GM06990 (cell line): Measurements from ENCODE around the gene ESRRA.

Source experiments
- DNase-seq: peaks from one replicate; pipeline ENCODE4 v3.0.0-alpha.2; 2011; ENCODE audit not compliant: insufficient read length; ENCODE audit errors: extremely low read depth
- H3K27me3 ChIP-seq: replicated peaks from 2 replicates; pipeline ENCODE4 v1.6.0; 2011; ENCODE audit warnings: low read length; ENCODE audit not compliant: control insufficient read depth, insufficient read depth
- H3K36me3 ChIP-seq: 2 replicates; pipeline ENCODE4 v1.5.1; 2011; ENCODE audit warnings: low read length; ENCODE audit not compliant: control insufficient read depth, insufficient read depth
- H3K4me3 ChIP-seq: replicated peaks from 2 replicates; pipeline ENCODE4 v1.5.1; 2011; ENCODE audit warnings: low read depth, mild to moderate bottlenecking, control low read depth, low read length
- CTCF ChIP-seq: IDR thresholded peaks from 2 replicates; pipeline ENCODE4 v1.5.1; 2011; ENCODE audit warnings: low read length, control low read depth, mild to moderate bottlenecking, inconsistent platforms; ENCODE audit not compliant: insufficient read depth, poor library complexity, severe bottlenecking

Gene ESRRA

DNA sequence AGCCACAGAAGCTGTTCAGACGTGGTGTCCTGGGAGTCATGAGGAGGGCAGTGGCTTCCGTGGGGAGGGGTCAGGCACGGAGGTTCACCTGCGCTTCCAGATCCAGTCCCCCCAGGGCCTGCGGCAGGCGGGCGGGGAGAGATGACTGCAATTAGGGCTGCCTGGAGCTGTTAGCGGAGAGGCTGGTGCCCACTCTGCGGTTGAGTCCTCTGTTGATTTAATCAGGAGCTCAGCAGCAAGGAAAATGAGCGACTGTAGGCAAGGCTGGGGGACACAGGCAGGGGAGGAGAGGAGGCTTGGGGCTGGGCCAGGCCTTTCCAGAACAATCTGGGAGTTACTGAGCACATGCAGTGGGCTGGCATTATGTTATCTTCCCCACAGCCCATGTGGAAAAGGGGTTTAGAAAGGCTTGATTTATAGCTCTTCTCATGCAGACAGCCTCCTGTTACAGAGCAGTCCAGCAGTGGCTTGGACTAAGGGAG lies 40.9 kb upstream of the ESRRA start:
- Histone ChIP-seq H3K36me3 (peaks cover 8% of the 10 kb centered on the region), H3K27me3 (no peaks in the 10 kb centered on the region), H3K4me3 (no peak overlapping the region)
- no peak for TF ChIP-seq CTCF
- DNase-seq, result no peak

- no peak overlapping the region for H3K4me3 ChIP-seq
- DNase-seq, result no peak
- TF ChIP-seq CTCF, result no peak
- peaks cover 8% of the 10 kb centered on the region for H3K36me3 ChIP-seq
- H3K27me3 ChIP-seq, result no peaks in the 10 kb centered on the region
These were observed 39.9 kb upstream of the ESRRA start for GRCh38 chr11:64265176-64266160.

GRCh38 chr11:64266339-64266738 lies 39.0 kb upstream of the ESRRA start:
- H3K27me3 ChIP-seq, result no peaks in the 10 kb centered on the region
- H3K36me3 ChIP-seq, result peaks cover 7% of the 10 kb centered on the region
- H3K4me3 ChIP-seq, result no peak overlapping the region
- no peak for DNase-seq
- no peak for TF ChIP-seq CTCF

GRCh38 chr11:64267207-64267945 lies 37.9 kb upstream of the ESRRA start:
- peaks cover 5% of the 10 kb centered on the region for H3K36me3 ChIP-seq
- no peak for DNase-seq
- no peak overlapping the region for H3K4me3 ChIP-seq
- no peaks in the 10 kb centered on the region for H3K27me3 ChIP-seq
- TF ChIP-seq CTCF, result no peak

DNA sequence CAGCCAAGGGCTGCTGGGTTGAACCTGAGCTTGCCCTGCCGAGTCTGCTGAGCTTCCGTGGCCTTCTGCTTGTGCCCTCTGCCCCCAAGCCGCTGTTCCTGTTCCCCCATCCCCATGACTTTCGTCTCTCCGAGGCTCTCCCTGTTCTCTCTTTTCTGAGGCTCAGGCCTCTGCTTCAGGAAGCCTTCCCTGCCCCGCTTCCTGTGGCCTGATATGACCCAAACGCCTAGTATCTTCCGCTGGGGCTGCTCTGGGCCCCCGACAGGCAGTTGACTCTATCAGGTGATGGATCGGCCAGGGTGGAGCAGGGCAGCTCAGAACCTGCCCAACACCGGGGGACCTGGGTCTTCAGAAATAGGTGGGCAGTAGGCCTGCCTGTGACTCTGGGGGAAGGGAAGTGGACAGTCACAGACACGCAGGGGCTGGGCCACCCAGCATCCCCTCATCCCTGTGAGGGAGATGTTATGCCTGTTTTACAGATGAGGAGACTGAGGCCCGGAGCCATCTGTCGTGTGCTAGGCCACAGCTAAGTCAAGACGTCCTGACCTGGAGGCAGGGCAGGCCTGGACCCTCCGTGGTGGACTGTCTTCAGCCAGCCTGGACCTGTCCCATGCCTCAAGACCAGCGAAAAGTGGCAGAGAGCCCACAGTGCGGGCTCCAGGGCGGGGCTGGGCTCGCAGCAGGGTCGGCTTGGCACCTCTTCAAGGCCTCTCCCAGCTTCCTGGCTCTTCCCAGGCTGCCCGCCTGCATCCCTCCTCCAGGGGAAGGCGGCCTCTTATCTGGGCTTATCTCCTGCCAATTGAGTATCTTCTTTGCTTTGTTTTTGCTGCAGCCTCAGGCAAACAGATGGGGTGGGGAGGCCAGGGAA lies 37.1 kb upstream of the ESRRA start:
- no peak for TF ChIP-seq CTCF
- no peak for DNase-seq
- Histone ChIP-seq H3K4me3 (peak overlapping the region; percentile 65), H3K27me3 (no peaks in the 10 kb centered on the region), H3K36me3 (peaks cover 3% of the 10 kb centered on the region)
